ENCODE measurements around the gene CDX2. TPM values are rescaled to one million over a fixed set of nuclear protein-coding genes. Genes with fewer than 3 reads are reported as not detected.
A peak's percentile ranks its signal among the peaks of the same experiment; 100 is the strongest.

Gene CDX2
- total and polyA plus RNA-seq, 2 experiments from 2014 or later = 34.6 to 60.6 TPM

GRCh38 chr13:27962982-27963381 is 6.1 kb downstream of the CDX2 start:
- H3K27me3 ChIP-seq = peaks cover 66% of the 10 kb centered on the region
- peaks cover 53% of the 10 kb centered on the region for H3K79me2 ChIP-seq
- no peaks in the 10 kb centered on the region for H3K9me3 ChIP-seq (ENCODE audit: low read depth)
- WGBS (ENCODE audit: low lambda C conversion rate, missing lambda C conversion rate) = 56% methylated on average over 9 of the region's 9 CpGs
- H4K20me1 ChIP-seq (ENCODE audit: insufficient read depth, poor library complexity, severe bottlenecking) = peaks cover 6% of the 10 kb centered on the region
- no peaks in the 10 kb centered on the region for H3K36me3 ChIP-seq (replicated peaks; ENCODE audit: insufficient read depth, low read depth)
- H3K4me3 ChIP-seq = no peak overlapping the region
- H2AFZ ChIP-seq = no peak overlapping the region
- peak overlapping the region; percentile 98 for H3K27ac ChIP-seq
- H3K9me2 ChIP-seq (replicated peaks; ENCODE audit: insufficient read depth) = no peaks in the 10 kb centered on the region
- peaks cover 46% of the 10 kb centered on the region for H3K4me1 ChIP-seq (ENCODE audit: insufficient read depth)
- peak overlapping the region; percentile 92 for H3K4me2 ChIP-seq
- TF ChIP-seq EZH2 (IDR thresholded peaks at IDR 0.05; ENCODE audit: borderline replicate concordance) (no peak), CTCF (IDR thresholded peaks at IDR 0.05; ENCODE audit: poor library complexity) (no peak), EZH2phosphoT487 (IDR thresholded peaks at IDR 0.05; ENCODE audit: low read depth, severe bottlenecking, unreplicated experiment) (no peak)
- DNase-seq (ENCODE audit: low spot score) = peak; percentile 12

GRCh38 chr13:27962128-27962841 is 6.8 kb downstream of the CDX2 start:
- WGBS (ENCODE audit: low lambda C conversion rate, missing lambda C conversion rate) = 26% methylated on average over 6 of the region's 6 CpGs
- no peaks in the 10 kb centered on the region for H3K36me3 ChIP-seq (replicated peaks; ENCODE audit: insufficient read depth, low read depth)
- H3K4me1 ChIP-seq (ENCODE audit: insufficient read depth) = peaks cover 50% of the 10 kb centered on the region
- H2AFZ ChIP-seq = no peak overlapping the region
- TF ChIP-seq EZH2 (IDR thresholded peaks at IDR 0.05; ENCODE audit: borderline replicate concordance) = no peak
- no peak for TF ChIP-seq CTCF (IDR thresholded peaks at IDR 0.05; ENCODE audit: poor library complexity)
- TF ChIP-seq EZH2phosphoT487 (IDR thresholded peaks at IDR 0.05; ENCODE audit: low read depth, severe bottlenecking, unreplicated experiment) = no peak
- peak overlapping the region; percentile 98 for H3K27ac ChIP-seq
- no peaks in the 10 kb centered on the region for H3K9me3 ChIP-seq (ENCODE audit: low read depth)
- peaks cover 46% of the 10 kb centered on the region for H3K79me2 ChIP-seq
- DNase-seq (ENCODE audit: low spot score) = peak; percentile 80
- no peak overlapping the region for H3K4me3 ChIP-seq
- H3K4me2 ChIP-seq = peak overlapping the region; percentile 92
- no peaks in the 10 kb centered on the region for H4K20me1 ChIP-seq (ENCODE audit: insufficient read depth, poor library complexity, severe bottlenecking)
- no peaks in the 10 kb centered on the region for H3K9me2 ChIP-seq (replicated peaks; ENCODE audit: insufficient read depth)
- H3K27me3 ChIP-seq = peaks cover 62% of the 10 kb centered on the region

GRCh38 chr13:27961227-27962085 is 7.7 kb downstream of the CDX2 start:
- H2AFZ ChIP-seq = peak overlapping the region; percentile 13
- peak overlapping the region; percentile 92 for H3K4me2 ChIP-seq
- H3K4me3 ChIP-seq = peak overlapping the region; percentile 21
- peak; percentile 9 for DNase-seq (ENCODE audit: low spot score)
- 10% methylated on average over 25 of the region's 25 CpGs for WGBS (ENCODE audit: low lambda C conversion rate, missing lambda C conversion rate)
- peaks cover 39% of the 10 kb centered on the region for H3K79me2 ChIP-seq
- H3K9me2 ChIP-seq (replicated peaks; ENCODE audit: insufficient read depth) = no peaks in the 10 kb centered on the region
- no peaks in the 10 kb centered on the region for H3K36me3 ChIP-seq (replicated peaks; ENCODE audit: insufficient read depth, low read depth)
- TF ChIP-seq CTCF (IDR thresholded peaks at IDR 0.05; ENCODE audit: poor library complexity) (no peak), EZH2 (IDR thresholded peaks at IDR 0.05; ENCODE audit: borderline replicate concordance) (peak; percentile 56)
- H3K4me1 ChIP-seq (ENCODE audit: insufficient read depth) = peaks cover 50% of the 10 kb centered on the region
- no peaks in the 10 kb centered on the region for H3K9me3 ChIP-seq (ENCODE audit: low read depth)
- peaks cover 54% of the 10 kb centered on the region for H3K27me3 ChIP-seq
- no peaks in the 10 kb centered on the region for H4K20me1 ChIP-seq (ENCODE audit: insufficient read depth, poor library complexity, severe bottlenecking)
- H3K27ac ChIP-seq = peak overlapping the region; percentile 98
